Heart left ventricle (tissue), 13 donors: ENCODE results near the gene PLXNC1.

Experiments
- POLR2A ChIP-seq, 2 donors: fragments of 450-650 bp; IDR thresholded peaks; one replicate each; pipeline ENCODE4 v1.6.1; 2017; ENCODE audit warnings: antibody characterized with exemption in 2 of 2, mild to moderate bottlenecking in 2 of 2, moderate library complexity in 2 of 2
- TF ChIP-seq, protein P1 (sequence below), 12 donors: fragments of 200-600 bp; sonication (generic) in 4 of 12; IDR thresholded peaks; one replicate each; pipeline versions ENCODE4 v1.5.0 to v1.8.0; 2018 to 2022; ENCODE audit warnings: antibody characterized with exemption in 12 of 12, mild to moderate bottlenecking in 5 of 12
- donor health status: ischemic (EF 13 %, LVEDD 7.1; RV severe dilation, severe dysfunction).
- donor health status: DM: no; HTN: yes; CAD: no.
- donor health status: DM: no; HTN: no; CAD: no.
- donor health status: ischemic (EF 25% LVEDD 6.9; RV normal size, moderate dysfunction).
- donor health status: ischemic (EF 25% LVEDD 5.7; RV mildly dilated, moderate dysfunction).
- donor health status: ischemic (EF 35%, LVEDD 5.7; RV mildly dilated, moderate dysfunction).
- donor health status: nonischemic (EF 11% LVEDD 7.7; RV severe dilation, severe dysfunction).
- donor health status: DM: yes; HTN: yes; CAD: no.
- donor health status: PGD.
- donor health status: ischemic (EF 29% LVEDD 5.4; RV normal size, mild dysfunction).
- donor health status: nonischemic (EF 23%, LVEDD 6.1; RV moderate dilation, normal function).

DNA sequence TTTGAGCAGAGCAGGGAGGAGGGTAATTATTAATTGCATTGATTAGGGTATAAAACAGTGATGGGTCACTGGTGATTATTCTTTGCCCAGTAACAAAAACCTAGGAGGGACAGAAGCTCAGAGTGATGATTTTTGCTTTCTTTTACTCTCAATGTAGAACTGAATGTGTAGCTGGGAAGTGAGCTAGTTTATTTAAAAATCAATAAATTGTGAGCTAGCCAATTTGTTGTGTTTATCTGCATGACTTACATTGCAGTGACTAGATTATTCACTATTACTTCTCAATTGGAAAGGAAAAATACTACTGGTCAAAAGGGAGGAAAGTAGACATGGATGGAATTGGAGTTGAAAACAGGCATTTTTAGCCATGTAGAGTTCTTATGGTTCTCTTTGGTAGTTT is 107.1 kb downstream of the PLXNC1 start:
- TF ChIP-seq, protein P1, sequence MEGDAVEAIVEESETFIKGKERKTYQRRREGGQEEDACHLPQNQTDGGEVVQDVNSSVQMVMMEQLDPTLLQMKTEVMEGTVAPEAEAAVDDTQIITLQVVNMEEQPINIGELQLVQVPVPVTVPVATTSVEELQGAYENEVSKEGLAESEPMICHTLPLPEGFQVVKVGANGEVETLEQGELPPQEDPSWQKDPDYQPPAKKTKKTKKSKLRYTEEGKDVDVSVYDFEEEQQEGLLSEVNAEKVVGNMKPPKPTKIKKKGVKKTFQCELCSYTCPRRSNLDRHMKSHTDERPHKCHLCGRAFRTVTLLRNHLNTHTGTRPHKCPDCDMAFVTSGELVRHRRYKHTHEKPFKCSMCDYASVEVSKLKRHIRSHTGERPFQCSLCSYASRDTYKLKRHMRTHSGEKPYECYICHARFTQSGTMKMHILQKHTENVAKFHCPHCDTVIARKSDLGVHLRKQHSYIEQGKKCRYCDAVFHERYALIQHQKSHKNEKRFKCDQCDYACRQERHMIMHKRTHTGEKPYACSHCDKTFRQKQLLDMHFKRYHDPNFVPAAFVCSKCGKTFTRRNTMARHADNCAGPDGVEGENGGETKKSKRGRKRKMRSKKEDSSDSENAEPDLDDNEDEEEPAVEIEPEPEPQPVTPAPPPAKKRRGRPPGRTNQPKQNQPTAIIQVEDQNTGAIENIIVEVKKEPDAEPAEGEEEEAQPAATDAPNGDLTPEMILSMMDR (IDR thresholded peaks at IDR 0.05) = no peak
- no peak for TF ChIP-seq POLR2A (IDR thresholded peaks at IDR 0.05)
